ENCODE data around the gene ENHO.

DNA sequence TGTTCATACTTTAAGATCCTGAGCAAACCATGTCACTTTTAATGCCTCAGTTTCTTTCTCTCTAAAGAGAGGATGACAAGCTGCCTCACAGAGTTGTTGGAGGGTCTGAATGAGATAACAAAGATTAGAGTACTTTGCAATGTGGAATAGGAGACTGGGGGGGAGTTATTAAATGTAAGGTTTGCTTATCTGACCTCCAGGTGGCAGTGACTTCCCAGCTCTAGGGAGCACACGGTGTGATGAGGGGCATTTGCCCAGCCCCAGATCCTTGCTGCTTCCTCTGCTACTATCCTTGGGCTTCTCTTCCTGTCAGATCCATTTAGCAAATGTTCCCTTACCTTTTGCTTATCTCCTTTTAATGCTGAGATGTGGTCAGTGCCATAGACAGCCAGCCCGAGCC, 30.7 kb downstream of the ENHO start:
- TF ChIP-seq, protein P1, sequence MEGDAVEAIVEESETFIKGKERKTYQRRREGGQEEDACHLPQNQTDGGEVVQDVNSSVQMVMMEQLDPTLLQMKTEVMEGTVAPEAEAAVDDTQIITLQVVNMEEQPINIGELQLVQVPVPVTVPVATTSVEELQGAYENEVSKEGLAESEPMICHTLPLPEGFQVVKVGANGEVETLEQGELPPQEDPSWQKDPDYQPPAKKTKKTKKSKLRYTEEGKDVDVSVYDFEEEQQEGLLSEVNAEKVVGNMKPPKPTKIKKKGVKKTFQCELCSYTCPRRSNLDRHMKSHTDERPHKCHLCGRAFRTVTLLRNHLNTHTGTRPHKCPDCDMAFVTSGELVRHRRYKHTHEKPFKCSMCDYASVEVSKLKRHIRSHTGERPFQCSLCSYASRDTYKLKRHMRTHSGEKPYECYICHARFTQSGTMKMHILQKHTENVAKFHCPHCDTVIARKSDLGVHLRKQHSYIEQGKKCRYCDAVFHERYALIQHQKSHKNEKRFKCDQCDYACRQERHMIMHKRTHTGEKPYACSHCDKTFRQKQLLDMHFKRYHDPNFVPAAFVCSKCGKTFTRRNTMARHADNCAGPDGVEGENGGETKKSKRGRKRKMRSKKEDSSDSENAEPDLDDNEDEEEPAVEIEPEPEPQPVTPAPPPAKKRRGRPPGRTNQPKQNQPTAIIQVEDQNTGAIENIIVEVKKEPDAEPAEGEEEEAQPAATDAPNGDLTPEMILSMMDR (IDR thresholded peaks at IDR 0.05; ENCODE audit: poor library complexity): no peak
- TF ChIP-seq EZH2 (IDR thresholded peaks at IDR 0.05; ENCODE audit: borderline replicate concordance) (no peak), EZH2phosphoT487 (IDR thresholded peaks at IDR 0.05; ENCODE audit: low read depth, severe bottlenecking, unreplicated experiment) (no peak)
